Small intestine (tissue), 7 donors: ENCODE measurements around the gene RIC8B. TPM values are rescaled to one million over a fixed set of nuclear protein-coding genes. Genes with fewer than 3 reads are reported as not detected.
A peak's percentile ranks its signal among the peaks of the same experiment; 100 is the strongest.

Source experiments
- DNase-seq, 2 donors: peaks; one replicate each; pipeline versions ENCODE4 v3.0.0 to v3.0.0-alpha.2; 2013
- FAIRE-seq: peaks from 2 replicates; lab custom pipeline; 2012; peaks lifted over from hg19 to GRCh38; lab: Jason Lieb, UNC
- H3K27ac ChIP-seq, 3 donors: one replicate each; pipeline ENCODE4 v1.5.1; 2013; ENCODE audit warnings: low read length in 2 of 3, mild to moderate bottlenecking in 2 of 3, control low read depth in 1 of 3, inconsistent platforms in 1 of 3, low read depth in 1 of 3, moderate library complexity in 1 of 3
- H3K27me3 ChIP-seq, 3 donors: one replicate each; pipeline ENCODE4 v1.6.1; 2013; ENCODE audit warnings: low read length in 3 of 3, inconsistent platforms in 1 of 3; ENCODE audit not compliant: control insufficient read depth in 3 of 3, insufficient read depth in 3 of 3
- H3K36me3 ChIP-seq, 3 donors: one replicate each; pipeline ENCODE4 v1.6.1; 2013; ENCODE audit warnings: low read length in 3 of 3, inconsistent platforms in 1 of 3, low read depth in 1 of 3, mild to moderate bottlenecking in 1 of 3, moderate library complexity in 1 of 3; ENCODE audit not compliant: control insufficient read depth in 3 of 3, insufficient read depth in 2 of 3
- H3K4me1 ChIP-seq, 3 donors: one replicate each; pipeline ENCODE4 v1.6.1; 2013; ENCODE audit warnings: low read length in 2 of 3, inconsistent platforms in 1 of 3, low read depth in 1 of 3, mild to moderate bottlenecking in 1 of 3, moderate library complexity in 1 of 3; ENCODE audit not compliant: control insufficient read depth in 3 of 3, insufficient read depth in 2 of 3
- H3K4me3 ChIP-seq, 3 donors: one replicate each; pipeline ENCODE4 v1.5.1; 2013; ENCODE audit warnings: low read length in 3 of 3, control low read depth in 1 of 3, inconsistent platforms in 1 of 3, low read depth in 1 of 3, mild to moderate bottlenecking in 1 of 3, moderate library complexity in 1 of 3
- H3K9me3 ChIP-seq, 2 donors: one replicate each; pipeline ENCODE4 v1.6.1; 2013; ENCODE audit warnings: low read depth in 1 of 2, low read length in 1 of 2; ENCODE audit not compliant: control insufficient read depth in 2 of 2, insufficient read depth in 1 of 2
- WGBS, 3 donors: extraction: QIAGEN DNeasy Blood & Tissue Kit; methylation state at CpG; one replicate each; pipeline ENCODE4 v1.1.7; 2013; 5-methylcytosine and 5-hydroxymethylcytosine counted together
- polyA plus RNA-seq, 4 donors: library from polyadenylated mRNA; stranded (reverse) in 3 of 4; unstranded in 1 of 4; fragments of 200-250 nt in 3 of 4; fragments of 120-200 nt in 1 of 4; gene quantifications; one replicate each; pipeline versions ENCODE4 v1.2.1 to v1.2.3, GENCODE V29; 2013
- donor health status: healthy with polysubstance abuse.
- donor health status: control.
- donor health status: control.
- donor health status: Bipolar disorder and iron deficiency.
- donor health status: healthy.

Gene RIC8B
- polyA plus RNA-seq, 4 donors: 3.0 to 11.7 (median 5.4) TPM

GRCh38 chr12:106750524-106750923 lies 24.0 kb upstream of the RIC8B start:
- no peaks in the 10 kb centered on the region for H3K36me3 ChIP-seq
- peaks cover 0 to 6% of the 10 kb centered on the region in 2 donors for H3K9me3 ChIP-seq
- H3K27ac ChIP-seq: no peak overlapping the region
- H3K4me3 ChIP-seq: no peak overlapping the region
- FAIRE-seq (no peak), DNase-seq (no peak)
- H3K4me1 ChIP-seq: no peaks in the 10 kb centered on the region
- no peaks in the 10 kb centered on the region for H3K27me3 ChIP-seq
- WGBS, 3 donors: 71 to 91% (median 82%) methylated on average over 3 of the region's 3 CpGs

GRCh38 chr12:106753526-106753925 lies 21.0 kb upstream of the RIC8B start:
- DNase-seq (no peak), FAIRE-seq (no peak)
- Histone ChIP-seq H3K9me3 (peaks cover 0 to 6% of the 10 kb centered on the region in 2 donors), H3K4me1 (no peaks in the 10 kb centered on the region), H3K36me3 (no peaks in the 10 kb centered on the region), H3K4me3 (no peak overlapping the region), H3K27ac (no peak overlapping the region), H3K27me3 (no peaks in the 10 kb centered on the region)
- WGBS, 3 donors: 72 to 90% (median 79%) methylated on average over 7 of the region's 7 CpGs

- Histone ChIP-seq H3K4me1 (peaks cover 0 to 3% (median 0%) of the 10 kb centered on the region in 3 donors), H3K27ac (no peak overlapping the region), H3K4me3 (no peak overlapping the region), H3K27me3 (no peaks in the 10 kb centered on the region), H3K36me3 (no peaks in the 10 kb centered on the region), H3K9me3 (peaks cover 0 to 6% of the 10 kb centered on the region in 2 donors)
- WGBS, 3 donors: 96 to 100% (median 100%) methylated on average over 1 of the region's 1 CpG
- DNase-seq (no peak), FAIRE-seq (no peak)
Observed at GRCh38 chr12:106754331-106754730, 20.2 kb upstream of the RIC8B start.

GRCh38 chr12:106757623-106758348 lies 16.7 kb upstream of the RIC8B start:
- H3K27me3 ChIP-seq: no peaks in the 10 kb centered on the region
- WGBS, 3 donors: 44 to 67% (median 52%) methylated on average over 6 of the region's 6 CpGs
- H3K27ac ChIP-seq: peak overlapping the region in 1 of 3 donors; percentile 20
- no peaks in the 10 kb centered on the region for H3K9me3 ChIP-seq
- peaks cover 0 to 4% (median 0%) of the 10 kb centered on the region in 3 donors for H3K4me1 ChIP-seq
- no peaks in the 10 kb centered on the region for H3K36me3 ChIP-seq
- H3K4me3 ChIP-seq: no peak overlapping the region
- no peak for FAIRE-seq
- DNase-seq: peak in 1 of 2 donors; percentile 10

GRCh38 chr12:106758349-106759110 lies 16.0 kb upstream of the RIC8B start:
- DNase-seq (peak; percentile 16 to 87), FAIRE-seq (no peak)
- H3K27ac ChIP-seq: peak overlapping the region in 1 of 3 donors; percentile 50

GRCh38 chr12:106759526-106760183 lies 14.8 kb upstream of the RIC8B start:
- FAIRE-seq (no peak), DNase-seq (no peak)
- H3K27ac ChIP-seq: peak overlapping the region in 1 of 3 donors; percentile 46
- no peak overlapping the region for H3K4me3 ChIP-seq
- no peaks in the 10 kb centered on the region for H3K27me3 ChIP-seq
- peaks cover 0 to 4% (median 0%) of the 10 kb centered on the region in 3 donors for H3K4me1 ChIP-seq
- no peaks in the 10 kb centered on the region for H3K9me3 ChIP-seq
- 86 to 93% (median 88%) methylated on average over 7 of the region's 7 CpGs for WGBS, 3 donors
- no peaks in the 10 kb centered on the region for H3K36me3 ChIP-seq

More at GRCh38 chr12:106758349-106759110, 16.0 kb upstream of the RIC8B start:
- no peak overlapping the region for H3K4me3 ChIP-seq
- 24 to 68% (median 37%) methylated on average over 7 of the region's 7 CpGs for WGBS, 3 donors
- peaks cover 0 to 4% (median 0%) of the 10 kb centered on the region in 3 donors for H3K4me1 ChIP-seq
- no peaks in the 10 kb centered on the region for H3K36me3 ChIP-seq
- H3K27me3 ChIP-seq: no peaks in the 10 kb centered on the region
- no peaks in the 10 kb centered on the region for H3K9me3 ChIP-seq

- peak overlapping the region in 1 of 3 donors; percentile 46 for H3K27ac ChIP-seq
- no peak for DNase-seq
- H3K4me3 ChIP-seq: no peak overlapping the region
- FAIRE-seq: no peak
- no peaks in the 10 kb centered on the region for H3K9me3 ChIP-seq
- 32 to 70% (median 57%) methylated on average over 2 of the region's 2 CpGs for WGBS, 3 donors
- H3K36me3 ChIP-seq: no peaks in the 10 kb centered on the region
- H3K4me1 ChIP-seq: peaks cover 0 to 4% (median 0%) of the 10 kb centered on the region in 3 donors
- no peaks in the 10 kb centered on the region for H3K27me3 ChIP-seq
Observed at GRCh38 chr12:106760184-106760531, 14.3 kb upstream of the RIC8B start.

- FAIRE-seq: no peak
Observed at GRCh38 chr12:106764220-106764619, 10.3 kb upstream of the RIC8B start.

More at GRCh38 chr12:106764220-106764619, 10.3 kb upstream of the RIC8B start:
- H3K27me3 ChIP-seq: peaks cover 0 to 3% (median 0%) of the 10 kb centered on the region in 3 donors
- peaks cover 0 to 2% (median 0%) of the 10 kb centered on the region in 3 donors for H3K4me1 ChIP-seq
- H3K4me3 ChIP-seq: no peak overlapping the region
- no peaks in the 10 kb centered on the region for H3K36me3 ChIP-seq
- no peak for DNase-seq
- no peak overlapping the region for H3K27ac ChIP-seq
- no peaks in the 10 kb centered on the region for H3K9me3 ChIP-seq
